DMS79 treated with DMSO at 0.1 percent for 48 hours (cell line): ENCODE measurements around the gene SEC31B.

Experiments
- DNase-seq: peaks from one replicate; lab custom pipeline; 2025; lab: John Stamatoyannopoulos, UW

SEC31B gene, protein sequence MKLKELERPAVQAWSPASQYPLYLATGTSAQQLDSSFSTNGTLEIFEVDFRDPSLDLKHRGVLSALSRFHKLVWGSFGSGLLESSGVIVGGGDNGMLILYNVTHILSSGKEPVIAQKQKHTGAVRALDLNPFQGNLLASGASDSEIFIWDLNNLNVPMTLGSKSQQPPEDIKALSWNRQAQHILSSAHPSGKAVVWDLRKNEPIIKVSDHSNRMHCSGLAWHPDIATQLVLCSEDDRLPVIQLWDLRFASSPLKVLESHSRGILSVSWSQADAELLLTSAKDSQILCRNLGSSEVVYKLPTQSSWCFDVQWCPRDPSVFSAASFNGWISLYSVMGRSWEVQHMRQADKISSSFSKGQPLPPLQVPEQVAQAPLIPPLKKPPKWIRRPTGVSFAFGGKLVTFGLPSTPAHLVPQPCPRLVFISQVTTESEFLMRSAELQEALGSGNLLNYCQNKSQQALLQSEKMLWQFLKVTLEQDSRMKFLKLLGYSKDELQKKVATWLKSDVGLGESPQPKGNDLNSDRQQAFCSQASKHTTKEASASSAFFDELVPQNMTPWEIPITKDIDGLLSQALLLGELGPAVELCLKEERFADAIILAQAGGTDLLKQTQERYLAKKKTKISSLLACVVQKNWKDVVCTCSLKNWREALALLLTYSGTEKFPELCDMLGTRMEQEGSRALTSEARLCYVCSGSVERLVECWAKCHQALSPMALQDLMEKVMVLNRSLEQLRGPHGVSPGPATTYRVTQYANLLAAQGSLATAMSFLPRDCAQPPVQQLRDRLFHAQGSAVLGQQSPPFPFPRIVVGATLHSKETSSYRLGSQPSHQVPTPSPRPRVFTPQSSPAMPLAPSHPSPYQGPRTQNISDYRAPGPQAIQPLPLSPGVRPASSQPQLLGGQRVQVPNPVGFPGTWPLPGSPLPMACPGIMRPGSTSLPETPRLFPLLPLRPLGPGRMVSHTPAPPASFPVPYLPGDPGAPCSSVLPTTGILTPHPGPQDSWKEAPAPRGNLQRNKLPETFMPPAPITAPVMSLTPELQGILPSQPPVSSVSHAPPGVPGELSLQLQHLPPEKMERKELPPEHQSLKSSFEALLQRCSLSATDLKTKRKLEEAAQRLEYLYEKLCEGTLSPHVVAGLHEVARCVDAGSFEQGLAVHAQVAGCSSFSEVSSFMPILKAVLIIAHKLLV

DNA sequence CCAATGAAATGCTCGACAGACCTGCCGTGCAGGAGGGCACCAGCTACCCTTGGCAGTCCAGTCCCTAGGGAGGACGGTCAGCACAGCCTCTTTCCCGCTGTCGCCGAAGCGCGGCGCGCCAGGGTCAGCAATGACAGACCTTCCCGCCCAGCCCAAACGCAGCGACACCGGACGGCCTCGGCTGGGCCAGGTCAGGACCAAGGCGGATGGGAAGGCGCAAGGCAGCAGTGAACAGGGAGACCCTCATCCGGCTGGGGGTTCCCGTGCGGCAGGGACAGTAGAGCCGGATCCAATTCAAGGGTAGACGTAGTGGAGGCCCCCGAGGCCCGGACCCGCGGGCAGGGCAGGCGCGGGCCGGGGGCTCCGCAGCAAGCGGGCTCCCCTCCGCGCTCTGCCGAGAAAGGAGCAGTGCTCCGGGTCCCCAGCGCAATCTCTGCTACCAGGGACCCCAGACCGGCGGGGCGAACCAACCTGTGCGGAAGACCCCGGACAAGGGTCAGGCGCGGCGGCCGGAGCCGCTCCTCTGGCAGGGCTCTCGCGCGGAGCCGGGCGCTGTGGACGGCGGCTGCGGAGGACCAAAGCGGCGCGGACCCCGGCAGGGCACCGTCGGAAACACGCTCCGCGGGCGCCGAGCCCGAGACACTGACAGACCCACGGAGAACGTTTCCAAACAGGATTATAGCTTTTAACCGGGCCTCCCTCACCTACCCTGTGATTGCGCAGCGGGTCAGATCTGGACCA, at the start of gene SEC31B:
SEC31B (minus strand) TSS at position 551 of the 741 bp plus-strand sequence. CDS start 2,909 bp downstream, outside the sequence.
- no peak for DNase-seq

DNA sequence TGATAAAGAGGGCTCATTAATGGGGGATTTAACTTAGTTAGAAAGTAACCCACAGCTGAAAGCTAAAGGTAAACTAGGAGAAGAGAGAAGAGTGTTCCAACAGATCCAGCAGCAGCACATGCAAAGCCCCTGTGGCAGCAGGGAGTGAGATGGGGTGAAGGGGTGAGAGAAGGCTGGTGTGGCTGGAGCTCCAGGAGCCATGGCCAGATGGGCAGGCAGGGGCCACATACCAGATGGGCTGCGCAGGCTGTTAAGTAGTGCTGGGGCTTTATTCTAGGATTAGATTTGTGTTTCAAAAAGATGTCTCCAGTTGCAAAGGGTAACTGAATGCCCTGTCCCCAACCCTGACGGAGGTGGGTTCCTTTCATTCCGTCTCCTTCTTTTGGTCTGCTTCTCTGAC, 49.3 kb upstream of the SEC31B start:
- DNase-seq: no peak

DNA sequence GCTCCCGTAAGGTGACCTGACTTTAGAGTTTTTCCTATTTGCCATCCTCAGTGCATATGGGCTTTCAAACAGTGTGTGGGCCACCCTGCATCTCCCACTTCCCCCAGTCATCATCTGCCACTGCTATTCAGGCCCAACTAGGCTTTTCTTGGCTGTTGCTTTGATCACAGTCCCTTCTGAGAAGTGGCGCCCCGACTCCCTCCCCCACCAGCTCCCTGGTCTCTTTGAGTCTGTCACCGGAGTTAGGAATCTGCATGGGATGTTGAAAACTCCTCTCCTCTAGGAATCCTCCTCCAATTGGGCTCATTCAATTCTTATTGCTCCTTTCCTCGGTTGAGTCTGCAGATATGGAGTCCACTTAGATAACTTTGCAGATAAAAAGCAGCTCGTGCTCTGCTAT, 48.2 kb upstream of the SEC31B start:
- no peak for DNase-seq

DNA sequence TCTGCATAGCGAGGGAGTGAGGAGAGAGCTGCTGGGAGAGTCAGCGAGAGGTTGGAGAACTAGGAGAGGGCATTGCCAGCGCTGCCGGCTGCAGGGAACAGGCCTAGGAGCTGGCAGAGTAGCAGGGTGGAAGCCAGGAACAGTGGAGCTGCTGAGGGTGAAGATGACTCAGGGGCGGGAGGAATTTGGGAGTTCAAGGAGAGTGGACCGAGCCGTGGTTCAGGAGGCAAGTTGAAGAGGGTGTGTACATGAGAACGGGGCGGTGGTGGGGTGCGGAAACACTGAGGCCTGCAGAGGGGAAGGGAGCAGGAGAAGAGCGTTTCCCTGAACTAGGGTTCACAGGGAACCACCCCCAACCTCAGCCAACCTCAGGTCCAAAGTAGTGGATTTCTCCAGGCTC, 47.6 kb upstream of the SEC31B start:
- DNase-seq: no peak

DNA sequence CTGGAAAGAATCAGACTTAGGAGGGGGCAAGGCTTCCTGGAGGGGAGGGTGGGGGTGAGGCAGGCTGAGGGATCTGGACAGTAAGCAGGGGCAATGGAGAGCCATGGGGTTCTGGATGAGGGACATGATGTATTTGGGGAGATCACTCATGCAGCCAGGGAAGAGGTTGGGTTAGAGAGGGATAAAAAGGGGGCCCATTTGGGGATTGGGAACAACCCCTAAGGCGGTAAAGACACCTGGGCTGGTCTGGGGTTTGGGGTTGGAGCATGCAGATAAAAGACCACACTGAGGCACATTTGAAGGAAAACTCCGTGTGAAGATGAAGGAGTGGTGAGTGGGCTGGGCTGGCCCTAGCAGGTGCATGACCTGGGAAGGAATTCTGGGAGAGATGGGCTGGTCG, 46.9 kb upstream of the SEC31B start:
- DNase-seq: no peak

DNA sequence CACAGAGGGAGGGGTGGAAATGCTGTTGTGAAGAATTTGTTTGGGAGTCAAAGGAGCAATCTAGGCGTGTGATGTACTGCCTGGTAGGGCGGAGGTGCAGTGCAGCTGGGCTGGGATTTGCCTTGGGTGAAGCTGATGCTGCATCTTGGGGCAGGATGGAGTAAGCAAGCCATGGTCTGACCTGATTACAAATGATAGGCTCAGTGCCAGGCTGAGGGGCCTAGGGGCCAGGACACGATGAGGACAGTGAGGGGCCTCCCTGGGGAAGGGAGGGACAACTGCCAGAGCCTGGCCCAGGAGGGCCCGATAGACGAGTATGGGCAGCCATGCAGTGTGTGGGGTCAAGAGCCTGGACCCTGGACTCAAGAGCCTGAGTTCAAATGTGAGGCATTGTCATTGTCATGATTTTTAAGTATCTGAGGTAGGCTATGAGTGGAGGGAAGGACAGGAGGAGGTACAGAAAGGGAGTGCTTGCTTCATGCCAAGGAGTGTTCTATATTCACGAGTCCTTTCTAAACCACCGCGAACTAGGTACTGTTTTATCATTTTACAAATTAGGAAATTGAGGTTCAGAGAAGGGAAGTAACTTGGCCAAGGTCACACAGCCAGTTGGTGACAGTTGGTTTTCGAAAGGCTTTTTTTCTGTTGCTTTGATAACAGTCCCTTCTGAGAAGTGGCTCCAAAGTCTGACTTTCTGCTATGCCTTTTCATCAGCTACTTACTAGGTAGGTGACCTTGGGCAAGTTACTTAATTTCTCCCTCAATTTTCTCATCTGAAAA, 45.7 kb upstream of the SEC31B start:
- DNase-seq: no peak

DNA sequence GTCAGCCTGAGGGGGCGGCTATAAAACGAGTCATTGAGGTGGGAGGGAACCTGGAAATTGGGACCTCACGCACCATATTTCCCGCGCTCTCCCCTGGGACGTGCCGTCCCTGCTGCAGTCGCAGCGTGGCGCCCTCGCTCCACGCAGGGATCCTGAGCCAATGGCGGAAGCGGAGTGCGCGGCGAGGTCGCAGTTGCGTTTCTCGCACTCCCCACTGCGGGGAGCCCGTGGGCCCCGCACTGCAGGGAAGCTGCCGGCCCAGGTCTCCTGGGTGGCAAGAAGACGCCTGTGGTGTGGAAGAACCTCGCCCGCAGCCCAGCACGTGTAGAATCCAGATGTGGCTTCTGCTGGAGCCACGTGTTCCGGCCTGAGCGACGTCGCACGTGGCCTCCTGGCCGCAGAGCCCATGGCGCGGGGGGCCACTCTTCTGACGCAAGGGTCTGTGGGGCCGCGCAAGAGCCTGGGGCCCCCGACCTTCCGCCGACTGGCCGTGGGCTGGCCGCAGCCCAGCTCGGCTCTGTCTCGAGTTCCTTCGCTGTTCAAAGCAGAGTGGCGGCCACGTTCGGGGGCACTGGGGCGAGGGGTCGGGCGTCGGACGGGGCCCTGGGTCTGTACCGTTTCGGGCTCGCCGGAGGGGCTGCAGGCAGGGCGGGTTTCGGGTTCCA, 42.5 kb upstream of the SEC31B start:
- no peak for DNase-seq

DNA sequence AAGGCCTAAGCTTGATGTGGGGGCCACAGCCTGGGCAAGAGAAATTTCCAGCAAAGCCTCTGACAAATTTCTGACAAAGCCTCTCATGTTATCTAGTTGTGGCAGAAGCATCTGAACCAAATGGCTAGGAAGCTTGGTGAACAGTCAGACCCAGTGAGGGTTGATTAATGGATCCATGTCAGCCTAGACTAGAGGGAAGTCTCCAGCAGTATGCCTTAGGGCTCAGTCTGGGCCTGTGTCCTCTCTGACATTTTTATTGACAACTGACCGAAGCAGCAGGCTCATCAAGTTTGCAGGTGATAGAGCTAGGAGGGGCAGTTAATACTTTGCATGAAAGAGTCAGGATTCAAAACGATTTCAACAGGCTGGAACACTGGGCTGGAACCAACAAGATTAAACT, 41.3 kb upstream of the SEC31B start:
- DNase-seq: no peak

DNA sequence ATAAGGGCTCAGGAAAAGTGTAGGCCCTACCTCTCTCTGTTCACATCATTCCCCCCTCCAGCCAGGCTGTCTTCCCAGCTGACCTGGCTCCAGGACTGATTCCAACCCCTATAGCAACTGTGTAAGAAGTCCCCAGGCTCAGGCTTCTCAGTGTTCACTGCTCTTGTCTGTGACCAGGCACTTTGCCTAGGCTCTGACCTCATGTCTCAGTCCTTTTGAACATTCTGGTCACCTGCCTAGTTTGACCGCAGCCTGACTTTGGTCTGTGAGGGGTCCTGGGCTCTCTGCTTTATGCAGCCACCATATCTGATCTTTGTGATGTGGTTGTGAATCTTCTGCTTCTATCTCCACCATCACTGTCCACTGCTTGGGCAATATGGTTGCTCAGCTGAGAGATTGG, 40.6 kb upstream of the SEC31B start:
- no peak for DNase-seq

DNA sequence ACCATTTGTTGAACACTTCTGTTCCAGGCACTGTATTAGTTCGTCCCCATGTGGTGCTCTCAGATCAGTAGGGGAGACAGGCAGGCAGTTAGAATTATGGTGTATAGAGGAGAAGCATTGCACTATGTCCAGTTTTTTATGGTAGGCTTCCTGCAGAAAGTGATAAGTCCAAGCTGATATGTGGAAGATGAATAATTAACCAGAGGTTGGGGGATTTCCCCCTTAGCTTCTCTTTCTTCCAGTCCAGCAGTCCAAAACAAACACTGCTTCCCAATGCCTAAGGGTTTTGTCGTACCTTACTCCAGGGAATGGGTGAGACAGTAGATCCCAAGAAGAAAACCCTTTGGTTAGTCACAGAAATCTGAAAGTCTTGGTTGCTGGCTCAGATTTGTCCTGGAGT, 35.2 kb upstream of the SEC31B start:
- DNase-seq: no peak

DNA sequence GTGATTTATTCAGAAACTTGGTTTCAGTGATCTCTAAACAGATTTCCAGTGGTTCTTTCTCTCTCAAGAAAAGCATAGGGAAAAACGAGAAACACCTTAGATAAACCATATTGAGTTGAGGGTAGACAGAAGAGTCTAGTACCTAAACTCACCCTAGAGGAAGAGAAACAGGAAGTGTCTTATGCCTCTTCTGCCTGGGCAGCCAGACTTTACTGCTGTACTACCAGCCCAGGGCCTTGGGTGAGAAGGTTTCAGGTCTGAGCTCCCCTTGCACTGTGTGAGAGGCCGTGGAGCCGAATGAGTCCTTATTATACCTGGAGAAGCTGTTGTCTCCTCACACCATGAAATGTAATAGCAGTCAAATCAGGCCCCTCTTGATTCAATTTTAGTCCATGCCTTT, 34.3 kb upstream of the SEC31B start:
- no peak for DNase-seq

DNA sequence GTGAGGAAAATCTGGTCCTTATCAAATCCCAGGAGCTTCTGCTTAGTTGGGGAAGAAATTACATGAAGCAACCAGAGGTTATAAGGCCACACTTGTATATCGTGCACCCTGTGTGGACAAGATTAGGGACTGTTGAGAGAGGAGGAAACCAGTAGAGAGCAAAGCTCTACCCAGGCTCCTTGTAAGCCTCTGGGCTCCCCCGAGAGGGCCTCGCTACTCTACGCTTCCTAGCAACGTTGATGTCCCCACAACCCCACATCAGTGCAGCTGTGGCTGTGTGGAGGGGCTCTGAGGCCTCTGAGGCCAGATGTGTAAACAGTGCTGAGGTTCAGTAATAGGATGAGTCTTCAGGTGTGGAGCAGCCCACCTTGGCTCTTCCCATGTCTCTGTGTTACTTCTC, 32.1 kb upstream of the SEC31B start:
- DNase-seq: no peak

DNA sequence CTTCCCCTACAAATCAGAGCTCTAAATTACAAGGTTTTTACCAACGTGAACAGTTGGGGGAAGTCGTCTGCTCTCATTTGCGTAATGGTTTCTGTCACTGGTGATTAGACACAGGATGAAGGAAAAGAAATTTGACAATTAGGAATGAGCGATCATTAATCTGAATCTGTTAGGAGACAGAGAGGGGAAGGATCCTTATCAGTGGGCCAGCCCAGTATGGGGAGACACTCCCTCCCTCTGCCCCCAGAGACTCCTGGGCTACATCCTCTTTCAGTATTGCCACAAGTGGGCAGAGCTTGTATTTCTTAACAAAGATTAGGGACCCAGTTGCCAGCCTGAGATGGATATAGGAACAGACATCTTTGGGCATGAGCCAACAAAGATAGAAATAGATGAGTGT, 31.5 kb upstream of the SEC31B start:
- DNase-seq: no peak

DNA sequence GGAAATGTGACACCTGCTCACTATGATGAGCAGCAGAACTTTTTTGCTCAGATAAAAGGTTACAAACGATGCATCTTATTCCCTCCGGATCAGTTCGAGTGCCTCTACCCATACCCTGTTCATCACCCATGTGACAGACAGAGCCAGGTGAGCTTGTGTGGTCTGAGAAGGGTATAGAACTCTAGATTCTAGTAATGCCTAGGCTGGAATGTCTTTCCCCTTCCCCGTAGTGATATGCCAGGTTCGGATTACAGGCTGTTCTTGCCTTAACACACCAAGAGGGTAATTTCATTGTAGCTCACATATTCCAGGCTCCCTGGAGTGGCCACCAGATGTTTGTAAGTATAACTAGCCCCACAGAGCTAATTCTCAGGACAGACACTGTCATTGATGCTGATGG, 25.3 kb upstream of the SEC31B start:
- no peak for DNase-seq

DNA sequence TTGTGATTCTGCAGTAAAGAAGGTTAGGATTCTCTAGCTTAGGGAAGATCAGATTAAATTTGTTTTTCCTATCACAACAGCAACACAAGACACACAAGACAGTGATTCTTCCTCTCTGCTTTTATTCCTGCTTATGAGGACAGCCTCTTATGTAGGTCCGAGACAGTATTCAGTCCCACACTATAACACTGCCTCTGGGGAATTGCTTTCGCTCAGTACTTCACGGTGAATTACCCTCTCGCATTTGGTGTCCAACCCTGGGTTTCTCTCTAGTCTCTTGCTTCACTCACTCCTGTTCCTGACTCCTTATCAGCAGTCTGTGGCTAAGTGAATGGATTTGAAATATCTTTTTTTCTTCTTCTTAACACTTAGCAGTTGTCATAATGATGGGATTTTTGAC, 17.8 kb upstream of the SEC31B start:
- no peak for DNase-seq

DNA sequence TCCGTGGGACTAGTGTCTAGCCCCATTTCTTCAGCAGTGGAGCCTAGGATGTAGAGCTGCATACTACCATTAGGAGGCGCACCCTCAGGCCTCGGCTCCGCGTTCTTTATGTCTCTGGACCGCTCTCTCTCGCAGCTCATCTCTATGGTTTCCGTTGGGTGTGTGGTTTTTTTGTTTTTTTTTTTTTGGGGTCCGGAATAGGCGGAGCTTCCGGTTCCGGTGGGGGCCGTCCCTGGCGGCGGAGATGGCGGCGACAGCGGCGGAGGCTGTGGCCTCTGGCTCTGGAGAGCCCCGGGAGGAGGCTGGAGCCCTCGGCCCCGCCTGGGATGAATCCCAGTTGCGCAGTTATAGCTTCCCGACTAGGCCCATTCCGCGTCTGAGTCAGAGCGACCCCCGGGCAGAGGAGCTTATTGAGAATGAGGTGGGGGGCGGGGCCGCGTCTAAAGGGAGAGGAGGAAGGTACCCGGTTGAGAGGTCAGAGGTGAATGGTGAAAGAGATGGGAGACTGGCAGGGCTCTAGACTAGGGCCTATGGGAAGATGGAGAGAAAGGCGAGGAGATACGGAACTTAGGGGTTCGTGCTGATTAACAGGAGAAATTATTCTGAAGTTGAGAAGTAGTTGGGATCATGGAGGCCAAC, 16.2 kb upstream of the SEC31B start, which contains the start of gene HIF1AN:
HIF1AN (plus strand) TSS at position 229 of the 639 bp plus-strand sequence; CDS start at position 245, 16 bp downstream.
- peak; percentile 78 for DNase-seq

DNA sequence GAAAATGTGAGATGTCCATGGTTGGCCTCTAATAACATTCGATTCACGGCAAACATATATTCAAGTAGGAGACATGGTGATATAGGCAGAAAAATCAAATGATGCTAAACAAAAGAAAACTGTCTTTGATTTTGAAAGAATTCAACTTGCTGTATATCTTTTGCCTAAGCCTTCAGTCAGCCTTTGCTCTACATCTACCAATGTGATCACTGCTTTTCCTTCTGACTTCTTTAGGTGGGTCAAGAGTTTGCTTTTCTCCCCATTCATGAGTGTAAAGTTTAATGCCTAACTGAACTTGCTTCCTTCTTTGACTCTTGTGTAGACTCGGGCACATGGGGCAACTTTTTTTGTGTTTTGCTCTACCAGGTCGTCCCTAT, 15.7 kb upstream of the SEC31B start:
- DNase-seq: no peak

DNA sequence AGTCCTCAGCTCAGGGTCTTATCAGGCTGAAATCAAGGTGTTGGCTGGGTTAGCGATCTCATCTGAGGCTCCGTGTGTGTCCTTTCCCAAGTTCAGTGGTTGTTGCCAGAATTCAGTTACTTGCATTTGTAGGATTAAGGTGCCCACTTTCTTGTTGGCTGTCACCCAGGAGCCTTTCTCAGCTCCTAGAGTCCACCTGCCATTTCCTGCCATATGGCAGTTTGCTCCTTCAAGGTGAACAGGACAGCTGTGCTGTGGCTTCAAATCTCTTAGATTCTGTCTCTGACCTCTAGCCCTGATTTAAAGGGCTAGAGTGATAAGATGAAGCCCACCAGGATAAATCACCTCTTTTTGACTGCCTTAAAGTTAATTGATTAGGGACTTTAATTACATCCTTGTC, 15.1 kb upstream of the SEC31B start:
- DNase-seq: peak; percentile 3

DNA sequence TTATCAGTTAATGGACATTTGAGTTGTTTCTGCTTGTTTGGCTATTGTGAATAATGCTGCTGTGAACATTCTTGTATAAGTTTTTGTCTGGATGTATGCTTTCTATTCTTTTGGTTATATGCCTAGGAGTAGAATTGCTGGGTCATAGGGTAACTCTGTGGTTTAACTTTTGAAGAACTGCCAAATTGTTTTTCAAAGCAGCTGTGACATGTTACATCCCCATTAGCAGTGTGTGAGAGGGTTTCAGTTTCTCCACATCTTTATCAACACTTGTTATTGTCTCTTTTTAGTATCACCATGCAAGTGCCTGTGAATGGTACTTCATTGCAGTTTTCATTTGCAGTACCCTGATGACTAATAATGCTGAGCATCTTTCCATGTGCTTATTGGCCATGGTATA, 12.1 kb upstream of the SEC31B start:
- no peak for DNase-seq
